Measurements from ENCODE around the gene LRCH2.

GRCh38 chrX:115268421-115268820 is 34.5 kb upstream of the LRCH2 start:
- peak; percentile 21; the same call in 1 of the 2 replicates for TF ChIP-seq CTCF (IDR thresholded peaks at IDR 0.05; ENCODE audit: low read length)
- no peak for TF ChIP-seq EZH2 (IDR thresholded peaks at IDR 0.05; ENCODE audit: borderline replicate concordance, low read length)
